Kidney epithelial cell (primary cell): Measurements from ENCODE around the gene VGLL4. TPM values are rescaled to one million over a fixed set of nuclear protein-coding genes. Genes with fewer than 3 reads are reported as not detected.

Experiments used
- DNase-seq: peaks from one replicate; pipeline ENCODE4 v3.0.0-alpha.2; 2010; ENCODE audit warnings: low read depth
- H3K27me3 ChIP-seq: 2 replicates; pipeline ENCODE4 v1.6.0; 2011; ENCODE audit warnings: low read length; ENCODE audit not compliant: control insufficient read depth, insufficient read depth
- H3K36me3 ChIP-seq: 2 replicates; pipeline ENCODE4 v1.5.1; 2011; ENCODE audit warnings: low read length; ENCODE audit not compliant: control insufficient read depth, insufficient read depth
- H3K4me3 ChIP-seq: 2 replicates; pipeline ENCODE4 v1.5.1; 2011; ENCODE audit warnings: low read depth, mild to moderate bottlenecking, control low read depth, low read length
- CTCF ChIP-seq: IDR thresholded peaks from 2 replicates; pipeline ENCODE4 v1.5.1; 2011; ENCODE audit warnings: mild to moderate bottlenecking, moderate library complexity, low read length, control low read depth, inconsistent platforms; ENCODE audit not compliant: insufficient read depth, poor library complexity, severe bottlenecking
- total RNA-seq: library from RNA; depleted of rRNA; stranded (reverse); fragments of >200 nt; gene quantifications from 2 replicates; pipeline ENCODE4 v1.2.3, GENCODE V29; 2015

VGLL4 gene
- total RNA-seq, 1 donor from 2014 or later = 96.3 TPM

GRCh38 chr3:11543141-11543947, 100.4 kb downstream of the VGLL4 start:
- Histone ChIP-seq H3K36me3 (no peaks in the 10 kb centered on the region), H3K4me3 (no peak overlapping the region), H3K27me3 (no peaks in the 10 kb centered on the region)
- no peak for TF ChIP-seq CTCF
- DNase-seq = no peak

- no peak for TF ChIP-seq CTCF
- Histone ChIP-seq H3K36me3 (no peaks in the 10 kb centered on the region), H3K27me3 (no peaks in the 10 kb centered on the region), H3K4me3 (no peak overlapping the region)
- DNase-seq = no peak
Observed at GRCh38 chr3:11542551-11542950, 101.2 kb downstream of the VGLL4 start.

DNA sequence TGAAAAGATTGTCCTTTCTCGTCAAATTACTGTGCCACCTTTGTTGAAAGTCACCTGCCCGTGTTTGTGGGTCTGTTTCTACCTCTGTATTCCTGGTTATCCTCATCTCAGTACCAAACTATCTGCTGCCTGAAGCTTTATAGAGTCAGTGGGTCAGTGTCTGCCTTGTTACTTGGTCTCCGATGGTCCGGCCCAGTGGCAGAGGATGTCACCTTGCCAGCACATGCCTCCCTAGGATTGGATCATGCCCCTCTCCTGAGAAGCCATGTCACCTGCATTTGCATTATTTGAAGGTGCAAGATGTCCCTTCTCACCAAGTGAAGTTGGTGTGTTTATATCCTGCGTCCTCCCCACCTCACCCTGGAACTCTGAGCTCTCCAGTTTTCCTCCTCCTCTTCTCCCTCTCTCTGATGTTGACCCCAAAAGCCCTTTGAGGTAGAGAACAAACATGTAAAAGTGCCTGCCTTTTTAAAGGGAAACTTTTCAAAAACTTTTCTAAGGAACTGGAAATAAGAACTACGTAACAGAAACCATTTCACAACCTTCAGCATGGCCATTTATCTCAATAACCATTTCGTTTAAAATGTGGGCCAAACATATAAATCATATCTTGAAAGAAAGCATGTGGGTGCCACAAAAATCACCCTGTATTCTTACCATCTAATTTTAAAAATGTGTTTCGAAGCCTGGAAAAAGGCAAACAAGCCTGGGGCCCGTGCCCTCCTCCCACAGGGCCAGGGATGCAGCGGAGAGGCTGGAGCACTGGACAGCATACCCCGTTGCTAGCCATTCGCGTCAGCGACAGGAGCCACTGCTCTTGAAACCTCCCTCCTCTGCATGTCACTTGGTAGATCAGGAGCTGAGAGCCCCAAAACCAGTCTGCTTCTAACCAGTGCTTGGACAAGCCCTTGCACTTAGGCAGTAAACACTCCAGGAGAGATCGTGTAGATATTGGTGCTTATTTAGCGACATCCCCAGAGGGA, 102.1 kb downstream of the VGLL4 start:
- TF ChIP-seq CTCF = no peak
- DNase-seq = no peak
- no peak overlapping the region for H3K4me3 ChIP-seq
- H3K36me3 ChIP-seq = no peaks in the 10 kb centered on the region
- H3K27me3 ChIP-seq = no peaks in the 10 kb centered on the region

- Histone ChIP-seq H3K4me3 (no peak overlapping the region), H3K27me3 (no peaks in the 10 kb centered on the region), H3K36me3 (no peaks in the 10 kb centered on the region)
- no peak for TF ChIP-seq CTCF
- no peak for DNase-seq
Observed at GRCh38 chr3:11539677-11540076, 104.0 kb downstream of the VGLL4 start.

- no peak for TF ChIP-seq CTCF
- H3K36me3 ChIP-seq = no peaks in the 10 kb centered on the region
- no peak for DNase-seq
Observed at GRCh38 chr3:11539218-11539617, 104.5 kb downstream of the VGLL4 start.

More at GRCh38 chr3:11539218-11539617, 104.5 kb downstream of the VGLL4 start:
- no peak overlapping the region for H3K4me3 ChIP-seq
- no peaks in the 10 kb centered on the region for H3K27me3 ChIP-seq
